GM20431 (cell line): Measurements from ENCODE around the gene NKD1.

ENCODE experiments used
- in situ Hi-C: fragments of 300-500 bp; cut with MseI, MboI; formaldehyde crosslinking; loops from one replicate; pipeline ENCODE4 v1.15.0; 2020; ENCODE audit warnings: low sequenced_read_pairs; ENCODE audit not compliant: unreplicated experiment

Gene NKD1

GRCh38 chr16:50595859-50596258 is 47.7 kb downstream of the NKD1 start:
- in situ Hi-C loops: no loop called here

GRCh38 chr16:50596762-50597450 is 48.7 kb downstream of the NKD1 start:
- in situ Hi-C loops: no loop called here

- in situ Hi-C loops: no loop called here
These were observed 49.5 kb downstream of the NKD1 start for GRCh38 chr16:50597563-50598255.

GRCh38 chr16:50598256-50598894 is 50.2 kb downstream of the NKD1 start:
- in situ Hi-C loops: no loop called here

GRCh38 chr16:50598936-50599361 is 50.8 kb downstream of the NKD1 start:
- in situ Hi-C loops: no loop called here

- in situ Hi-C loops: no loop called here
These were observed 51.3 kb downstream of the NKD1 start for GRCh38 chr16:50599494-50599893.

GRCh38 chr16:50600582-50601283 is 52.5 kb downstream of the NKD1 start:
- in situ Hi-C loops: no loop called here

- in situ Hi-C loops: no loop called here
These were observed 53.1 kb downstream of the NKD1 start for GRCh38 chr16:50601341-50601740.

GRCh38 chr16:50602126-50602525 is 53.9 kb downstream of the NKD1 start:
- in situ Hi-C loops: no loop called here

GRCh38 chr16:50602531-50603205 is 54.5 kb downstream of the NKD1 start:
- in situ Hi-C loops: no loop called here

- in situ Hi-C loops: no loop called here
These were observed 55.2 kb downstream of the NKD1 start for GRCh38 chr16:50603206-50604064.

GRCh38 chr16:50604065-50604418 is 55.8 kb downstream of the NKD1 start:
- in situ Hi-C loops: no loop called here

- in situ Hi-C loops: no loop called here
These were observed 56.4 kb downstream of the NKD1 start for GRCh38 chr16:50604610-50605009.

GRCh38 chr16:50605733-50606430 is 57.7 kb downstream of the NKD1 start:
- in situ Hi-C loops: no loop called here

GRCh38 chr16:50606431-50607050 is 58.3 kb downstream of the NKD1 start:
- in situ Hi-C loops: no loop called here

- in situ Hi-C loops: no loop called here
These were observed 58.8 kb downstream of the NKD1 start for GRCh38 chr16:50607051-50607431.

GRCh38 chr16:50607447-50607846 is 59.3 kb downstream of the NKD1 start:
- in situ Hi-C loops: no loop called here

GRCh38 chr16:50607970-50608557 is 59.9 kb downstream of the NKD1 start:
- in situ Hi-C loops: no loop called here
